Hepatocyte (in vitro differentiated cells): ENCODE measurements around the gene WNT7A.

Source experiments
- EZH2phosphoT487 ChIP-seq: fragments of 200-600 bp; sonication (generic); IDR thresholded peaks from one replicate; pipeline ENCODE4 v1.6.1; 2018; ENCODE audit warnings: antibody characterized with exemption, mild to moderate bottlenecking, low read depth, moderate library complexity; ENCODE audit not compliant: unreplicated experiment, severe bottlenecking
- TF ChIP-seq, protein P1 (sequence below): fragments of 200-600 bp; sonication (generic); IDR thresholded peaks from 2 replicates; pipeline ENCODE4 v1.5.1; 2016; ENCODE audit warnings: antibody characterized with exemption, mild to moderate bottlenecking; ENCODE audit not compliant: poor library complexity

DNA sequence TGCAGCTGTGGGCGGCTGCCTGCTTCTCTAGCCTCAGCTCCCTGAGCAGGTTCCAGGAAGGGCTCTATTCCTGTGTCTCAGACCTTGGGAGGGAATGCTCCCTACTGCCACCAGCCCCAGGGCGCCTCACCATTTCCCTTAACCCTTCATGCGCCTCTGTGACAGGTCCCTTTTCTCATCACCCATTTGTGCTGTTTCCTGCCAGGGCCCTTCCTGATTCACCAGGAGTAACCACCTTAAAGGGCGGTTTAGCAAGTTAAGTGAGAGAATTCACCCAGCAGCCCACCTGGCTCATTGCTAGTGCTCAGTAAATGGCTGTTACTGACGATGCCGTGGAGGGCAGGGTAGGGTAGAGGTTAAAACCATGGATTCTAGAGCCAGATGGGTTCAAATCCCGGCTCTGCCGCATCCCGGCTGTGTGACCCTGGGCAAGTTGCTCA, 87.8 kb downstream of the WNT7A start:
- no peak for TF ChIP-seq EZH2phosphoT487
- TF ChIP-seq, protein P1, sequence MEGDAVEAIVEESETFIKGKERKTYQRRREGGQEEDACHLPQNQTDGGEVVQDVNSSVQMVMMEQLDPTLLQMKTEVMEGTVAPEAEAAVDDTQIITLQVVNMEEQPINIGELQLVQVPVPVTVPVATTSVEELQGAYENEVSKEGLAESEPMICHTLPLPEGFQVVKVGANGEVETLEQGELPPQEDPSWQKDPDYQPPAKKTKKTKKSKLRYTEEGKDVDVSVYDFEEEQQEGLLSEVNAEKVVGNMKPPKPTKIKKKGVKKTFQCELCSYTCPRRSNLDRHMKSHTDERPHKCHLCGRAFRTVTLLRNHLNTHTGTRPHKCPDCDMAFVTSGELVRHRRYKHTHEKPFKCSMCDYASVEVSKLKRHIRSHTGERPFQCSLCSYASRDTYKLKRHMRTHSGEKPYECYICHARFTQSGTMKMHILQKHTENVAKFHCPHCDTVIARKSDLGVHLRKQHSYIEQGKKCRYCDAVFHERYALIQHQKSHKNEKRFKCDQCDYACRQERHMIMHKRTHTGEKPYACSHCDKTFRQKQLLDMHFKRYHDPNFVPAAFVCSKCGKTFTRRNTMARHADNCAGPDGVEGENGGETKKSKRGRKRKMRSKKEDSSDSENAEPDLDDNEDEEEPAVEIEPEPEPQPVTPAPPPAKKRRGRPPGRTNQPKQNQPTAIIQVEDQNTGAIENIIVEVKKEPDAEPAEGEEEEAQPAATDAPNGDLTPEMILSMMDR = no peak
